HEK293T (cell line): ENCODE results near the gene PSTK.

Experiments
- CTCF ChIA-PET: fragments of 350-600 bp; formaldehyde crosslinking; extraction: SDS; loops from one replicate; lab custom pipeline; 2021; ENCODE audit warnings: antibody characterized with exemption, inconsistent platforms; lab: Yijun Ruan, JAX
- POLR2A ChIA-PET: fragments of 350-600 bp; formaldehyde crosslinking; extraction: SDS; loops from one replicate; lab custom pipeline; 2020; ENCODE audit warnings: antibody characterized with exemption, inconsistent platforms; lab: Yijun Ruan, JAX
- DNase-seq: peaks from one replicate; pipeline ENCODE4 v3.0.0; 2012; ENCODE audit warnings: mixed read lengths; ENCODE audit errors: extremely low spot score
- ARNT ChIP-seq: fragments of 450-650 bp; IDR thresholded peaks from 2 replicates; pipeline ENCODE4 v1.6.1; 2017; ENCODE audit warnings: mild to moderate bottlenecking
- BHLHE40 ChIP-seq: fragments of 450-650 bp; IDR thresholded peaks from 2 replicates; pipeline ENCODE4 v1.6.1; 2016; ENCODE audit warnings: mild to moderate bottlenecking, moderate library complexity, borderline replicate concordance
- CTBP1 ChIP-seq: fragments of 450-650 bp; IDR thresholded peaks from 2 replicates; pipeline ENCODE4 v1.6.1; 2016; ENCODE audit warnings: borderline replicate concordance
- ELF4 ChIP-seq: fragments of 450-650 bp; IDR thresholded peaks from 2 replicates; pipeline ENCODE4 v1.6.1; 2017; ENCODE audit warnings: antibody characterized with exemption
- FOXA1 ChIP-seq: fragments of 450-650 bp; IDR thresholded peaks from 2 replicates; pipeline ENCODE4 v1.6.1; 2016; ENCODE audit warnings: mild to moderate bottlenecking
- FOXK2 ChIP-seq: fragments of 450-650 bp; IDR thresholded peaks from 2 replicates; pipeline ENCODE4 v1.6.1; 2016; ENCODE audit warnings: mild to moderate bottlenecking
- FOXM1 ChIP-seq: fragments of 450-650 bp; IDR thresholded peaks from 2 replicates; pipeline ENCODE4 v1.6.1; 2017; ENCODE audit warnings: mild to moderate bottlenecking, borderline replicate concordance
- HDGF ChIP-seq: fragments of 450-650 bp; IDR thresholded peaks from 2 replicates; pipeline ENCODE4 v1.6.1; 2017; ENCODE audit warnings: antibody characterized with exemption, borderline replicate concordance
- L3MBTL2 ChIP-seq: fragments of 450-650 bp; conservative IDR thresholded peaks from 2 replicates; pipeline ENCODE4 v1.6.1; 2016; ENCODE audit warnings: mild to moderate bottlenecking
- LEF1 ChIP-seq: fragments of 450-650 bp; IDR thresholded peaks from 2 replicates; pipeline ENCODE4 v1.6.1; 2017; ENCODE audit warnings: mild to moderate bottlenecking, borderline replicate concordance
- NFRKB ChIP-seq: fragments of 450-650 bp; IDR thresholded peaks from 2 replicates; pipeline ENCODE4 v1.6.1; 2016; ENCODE audit warnings: mild to moderate bottlenecking, moderate library complexity
- PKNOX1 ChIP-seq: fragments of 450-650 bp; IDR thresholded peaks from 2 replicates; pipeline ENCODE4 v1.6.1; 2016
- SP1 ChIP-seq: fragments of 450-650 bp; IDR thresholded peaks from 2 replicates; pipeline ENCODE4 v1.6.1; 2017
- SUZ12 ChIP-seq: fragments of 450-650 bp; IDR thresholded peaks from 2 replicates; pipeline ENCODE4 v1.6.1; 2016; ENCODE audit warnings: mild to moderate bottlenecking
- TARDBP ChIP-seq: fragments of 450-650 bp; IDR thresholded peaks from 2 replicates; pipeline ENCODE4 v1.6.1; 2016
- ZNF384 ChIP-seq: fragments of 450-650 bp; IDR thresholded peaks from 2 replicates; pipeline ENCODE4 v1.6.1; 2016

PSTK gene

GRCh38 chr10:123027861-123028260, 47.7 kb downstream of the PSTK start:
- TF ChIP-seq ZNF384 (no peak), PKNOX1 (no peak), CTBP1 (no peak), NFRKB (no peak), HDGF (no peak), BHLHE40 (no peak), LEF1 (no peak), SUZ12 (no peak), L3MBTL2 (no peak)
- POLR2A ChIA-PET = no interaction called here
- CTCF ChIA-PET = no interaction called here
- no peak for DNase-seq

GRCh38 chr10:123031124-123031523, 50.9 kb downstream of the PSTK start:
- ChIA-PET CTCF (no interaction called here), POLR2A (no interaction called here)
- DNase-seq = no peak
- TF ChIP-seq FOXM1 (no peak), SP1 (no peak), FOXK2 (no peak), NFRKB (no peak), BHLHE40 (no peak), SUZ12 (no peak), FOXA1 (no peak)

GRCh38 chr10:123034332-123034731, 54.1 kb downstream of the PSTK start:
- POLR2A ChIA-PET = no interaction called here
- TF ChIP-seq CTBP1 (no peak), FOXK2 (no peak), TARDBP (no peak), BHLHE40 (no peak), FOXA1 (no peak), SUZ12 (no peak), ELF4 (no peak), PKNOX1 (no peak), ARNT (no peak), NFRKB (no peak), FOXM1 (no peak), LEF1 (no peak), SP1 (no peak)
- no peak for DNase-seq
- CTCF ChIA-PET = no interaction called here

- CTCF ChIA-PET = interaction anchor here (0.6 kb wide), 1 partner anchor 10 kb away, joined by 3 read pairs; no protein-coding TSS in a partner anchor
- POLR2A ChIA-PET = no interaction called here
- no peak for DNase-seq
- TF ChIP-seq PKNOX1 (no peak), HDGF (no peak), ELF4 (no peak), ARNT (no peak), NFRKB (no peak), FOXA1 (no peak), FOXM1 (no peak), CTBP1 (no peak), ZNF384 (no peak), LEF1 (no peak)
Observed at GRCh38 chr10:123035467-123036086, 55.4 kb downstream of the PSTK start.

- no peak for TF ChIP-seq PKNOX1
- no peak for TF ChIP-seq ZNF384
- TF ChIP-seq HDGF = no peak
- CTCF ChIA-PET = no interaction called here
- no peak for DNase-seq
- POLR2A ChIA-PET = no interaction called here
Observed at GRCh38 chr10:123038782-123039631, 58.8 kb downstream of the PSTK start.

GRCh38 chr10:123039632-123039930, 59.4 kb downstream of the PSTK start:
- ChIA-PET CTCF (no interaction called here), POLR2A (no interaction called here)
- TF ChIP-seq BHLHE40 (no peak), HDGF (no peak), PKNOX1 (no peak), SUZ12 (no peak), L3MBTL2 (no peak), ZNF384 (no peak), SP1 (no peak), ELF4 (no peak), FOXK2 (no peak), NFRKB (no peak), LEF1 (no peak), ARNT (no peak), TARDBP (no peak)
- DNase-seq = no peak
